Bladder microvascular endothelial cell (primary cell): ENCODE results near the gene CLN5. TPM values are rescaled to one million over a fixed set of nuclear protein-coding genes. Genes with fewer than 3 reads are reported as not detected.

Experiments used
- total RNA-seq: library from RNA; depleted of rRNA; stranded (reverse); fragments of >200 nt; gene quantifications from 2 replicates; pipeline ENCODE4 v1.2.3, GENCODE V29; 2014

CLN5 gene
- total RNA-seq = 16.4 and 36.8 TPM in 2 replicates

GRCh38 chr13:76991796-76992547, at the start of gene CLN5:
CLN5 (plus strand) TSS chr13:76992081; CDS start chr13:76992099, 18 bp downstream.

GRCh38 chr13:76948149-76948548, 43.7 kb upstream of the CLN5 start, which contains the start of gene ACOD1:
ACOD1 (plus strand) TSS chr13:76948511; CDS start chr13:76948559, 48 bp downstream.

GRCh38 chr13:77026861-77027621, 35.2 kb downstream of the CLN5 start, which contains the start of gene FBXL3:
FBXL3 (minus strand) TSS chr13:77027159; CDS start chr13:77021860, 5,299 bp downstream.

Other genes starting within 250 kb of the CLN5 start
- 105 and 244 TPM in 2 replicates for gene KCTD12, start 105.7 kb upstream of the CLN5 start, total RNA-seq
- gene ACOD1, start 43.6 kb upstream of the CLN5 start, total RNA-seq = not detected in 2 replicates
- 58.3 and 70.4 TPM in 2 replicates for gene FBXL3, start 35.1 kb downstream of the CLN5 start, total RNA-seq